ENCODE measurements around the gene SH3RF3.

The SH3RF3 gene

GRCh38 chr2:109261906-109262631, 133.1 kb downstream of the SH3RF3 start:
- TF ChIP-seq CTCF (conservative IDR thresholded peaks at IDR 0.05; ENCODE audit: low read depth, low read length): no peak
- Histone ChIP-seq H3K27me3 (ENCODE audit: insufficient read depth, low read depth) (no peaks in the 10 kb centered on the region), H3K27ac (no peak overlapping the region), H2AFZ (ENCODE audit: low read depth) (no peak overlapping the region), H4K20me1 (ENCODE audit: insufficient read depth) (no peaks in the 10 kb centered on the region), H3K9ac (no peak overlapping the region), H3K4me3 (IDR thresholded peaks at IDR 0.05; ENCODE audit: insufficient read depth, low read depth, low read length) (no peak overlapping the region), H3K4me2 (no peak overlapping the region), H3K4me1 (ENCODE audit: low read depth, poor library complexity, severe bottlenecking) (no peaks in the 10 kb centered on the region), H3K79me2 (ENCODE audit: insufficient read depth, low read depth) (no peaks in the 10 kb centered on the region), H3K36me3 (ENCODE audit: insufficient read depth) (no peaks in the 10 kb centered on the region)

GRCh38 chr2:109264595-109265328, 135.8 kb downstream of the SH3RF3 start:
- Histone ChIP-seq H3K27me3 (ENCODE audit: insufficient read depth, low read depth) (no peaks in the 10 kb centered on the region), H4K20me1 (ENCODE audit: insufficient read depth) (no peaks in the 10 kb centered on the region), H3K4me2 (no peak overlapping the region), H3K4me3 (IDR thresholded peaks at IDR 0.05; ENCODE audit: insufficient read depth, low read depth, low read length) (no peak overlapping the region), H3K27ac (no peak overlapping the region), H3K9ac (no peak overlapping the region), H3K79me2 (ENCODE audit: insufficient read depth, low read depth) (no peaks in the 10 kb centered on the region), H3K36me3 (ENCODE audit: insufficient read depth) (no peaks in the 10 kb centered on the region), H2AFZ (ENCODE audit: low read depth) (no peak overlapping the region), H3K4me1 (ENCODE audit: low read depth, poor library complexity, severe bottlenecking) (no peaks in the 10 kb centered on the region)
- TF ChIP-seq CTCF (conservative IDR thresholded peaks at IDR 0.05; ENCODE audit: low read depth, low read length): no peak

DNA sequence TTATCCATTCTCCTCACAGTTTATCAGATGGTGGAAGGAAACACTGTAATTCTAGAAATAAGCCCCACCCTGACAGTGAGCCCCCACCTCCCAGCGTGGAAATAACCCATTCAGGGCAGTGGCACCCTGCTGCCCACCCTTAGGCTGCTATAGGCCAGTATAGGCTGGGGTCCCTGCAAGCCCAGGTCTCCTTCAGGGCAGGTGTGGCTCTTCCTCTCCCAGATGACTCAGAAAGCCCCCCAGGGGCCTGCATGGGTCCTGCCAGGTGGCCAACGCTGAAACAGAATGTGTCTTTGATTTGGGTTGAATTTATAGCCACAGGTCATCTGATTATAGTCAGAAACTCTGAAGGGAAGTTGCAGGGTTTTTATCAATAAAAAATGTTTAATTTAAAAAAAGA, 136.4 kb downstream of the SH3RF3 start:
- Histone ChIP-seq H3K79me2 (ENCODE audit: insufficient read depth, low read depth) (no peaks in the 10 kb centered on the region), H3K4me1 (ENCODE audit: low read depth, poor library complexity, severe bottlenecking) (no peaks in the 10 kb centered on the region), H3K4me3 (IDR thresholded peaks at IDR 0.05; ENCODE audit: insufficient read depth, low read depth, low read length) (no peak overlapping the region), H3K4me2 (no peak overlapping the region), H3K36me3 (ENCODE audit: insufficient read depth) (no peaks in the 10 kb centered on the region), H2AFZ (ENCODE audit: low read depth) (no peak overlapping the region), H3K27ac (no peak overlapping the region), H3K27me3 (ENCODE audit: insufficient read depth, low read depth) (no peaks in the 10 kb centered on the region), H3K9ac (no peak overlapping the region), H4K20me1 (ENCODE audit: insufficient read depth) (no peaks in the 10 kb centered on the region)
- TF ChIP-seq CTCF (conservative IDR thresholded peaks at IDR 0.05; ENCODE audit: low read depth, low read length): no peak

DNA sequence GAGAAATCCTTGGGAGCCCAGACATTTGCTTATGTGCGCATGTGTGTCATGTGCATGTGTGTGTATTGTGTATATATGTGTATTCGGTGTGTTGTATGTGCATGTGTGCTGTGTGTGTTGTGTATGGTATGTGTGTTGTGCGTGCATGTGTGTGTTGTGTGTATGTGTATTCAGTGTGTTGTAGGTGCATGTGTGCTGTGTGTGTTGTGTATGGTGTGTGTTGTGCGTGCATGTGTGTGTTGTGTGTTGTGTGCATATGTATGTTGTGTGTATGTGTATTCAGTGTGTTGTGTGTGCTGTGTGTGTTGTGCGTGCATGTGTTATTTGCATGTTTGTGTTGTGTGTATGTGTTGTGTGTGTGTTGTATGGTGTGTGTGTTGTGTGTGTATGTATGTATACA, 136.9 kb downstream of the SH3RF3 start:
- H4K20me1 ChIP-seq (ENCODE audit: insufficient read depth): no peaks in the 10 kb centered on the region
- no peaks in the 10 kb centered on the region for H3K79me2 ChIP-seq (ENCODE audit: insufficient read depth, low read depth)
- no peak overlapping the region for H3K27ac ChIP-seq
- no peak overlapping the region for H3K9ac ChIP-seq
- no peak overlapping the region for H3K4me3 ChIP-seq (IDR thresholded peaks at IDR 0.05; ENCODE audit: insufficient read depth, low read depth, low read length)
- TF ChIP-seq CTCF (conservative IDR thresholded peaks at IDR 0.05; ENCODE audit: low read depth, low read length): no peak
- no peaks in the 10 kb centered on the region for H3K27me3 ChIP-seq (ENCODE audit: insufficient read depth, low read depth)
- no peaks in the 10 kb centered on the region for H3K4me1 ChIP-seq (ENCODE audit: low read depth, poor library complexity, severe bottlenecking)
- H2AFZ ChIP-seq (ENCODE audit: low read depth): no peak overlapping the region
- no peaks in the 10 kb centered on the region for H3K36me3 ChIP-seq (ENCODE audit: insufficient read depth)
- no peak overlapping the region for H3K4me2 ChIP-seq

Data from KMS-11 (cell line).